OCI-M1 (cell line): ENCODE results near the gene PMM1.
A peak's percentile ranks its signal among the peaks of the same experiment; 100 is the strongest.
"Not testable (repeated sequence)": the region's sequence is repeated elsewhere in the genome, so short reads cannot be mapped to it uniquely, and the experiment has no call there.

Experiments used
- DNase-seq: peaks from one replicate; lab custom pipeline; 2025; lab: John Stamatoyannopoulos, UW

The PMM1 gene

GRCh38 chr22:41589391-41590241, at the start of gene PMM1:
PMM1 (minus strand) TSS chr22:41589840; CDS start chr22:41589805, 35 bp downstream.
- peak; percentile 100 for DNase-seq

GRCh38 chr22:41638748-41639147, 49.1 kb upstream of the PMM1 start:
- DNase-seq = no peak

GRCh38 chr22:41638124-41638523, 48.5 kb upstream of the PMM1 start:
- DNase-seq = no peak

GRCh38 chr22:41637623-41638022, 48.0 kb upstream of the PMM1 start:
- not testable (repeated sequence) for DNase-seq

- DNase-seq = no peak
Observed at GRCh38 chr22:41636467-41636866, 46.8 kb upstream of the PMM1 start.

- not testable (repeated sequence) for DNase-seq
Observed at GRCh38 chr22:41634610-41635009, 45.0 kb upstream of the PMM1 start.

- DNase-seq = not testable (repeated sequence)
Observed at GRCh38 chr22:41631615-41632014, 42.0 kb upstream of the PMM1 start.

GRCh38 chr22:41631115-41631514, 41.5 kb upstream of the PMM1 start:
- not testable (repeated sequence) for DNase-seq

- no peak for DNase-seq
Observed at GRCh38 chr22:41625577-41625976, 35.9 kb upstream of the PMM1 start.

GRCh38 chr22:41621911-41622179, 32.2 kb upstream of the PMM1 start:
- no peak for DNase-seq

- DNase-seq = peak; percentile 99
Observed at GRCh38 chr22:41621099-41621910, 31.7 kb upstream of the PMM1 start, which contains the start of gene XRCC6. XRCC6 (plus strand) TSS chr22:41621295; CDS start chr22:41622005, 710 bp downstream.

GRCh38 chr22:41620589-41621098, 31.0 kb upstream of the PMM1 start, which contains the start of gene DESI1:
DESI1 (minus strand) TSS chr22:41621043; CDS start chr22:41620839, 204 bp downstream.
- DNase-seq = no peak

- peak; percentile 52 for DNase-seq
Observed at GRCh38 chr22:41619979-41620588, 30.4 kb upstream of the PMM1 start.

- no peak for DNase-seq
Observed at GRCh38 chr22:41613456-41613855, 23.8 kb upstream of the PMM1 start.

- no peak for DNase-seq
Observed at GRCh38 chr22:41612603-41613306, 23.1 kb upstream of the PMM1 start.

- DNase-seq = no peak
Observed at GRCh38 chr22:41608386-41608785, 18.7 kb upstream of the PMM1 start.

GRCh38 chr22:41603873-41604332, 14.3 kb upstream of the PMM1 start:
- DNase-seq = peak; percentile 98

- no peak for DNase-seq
Observed at GRCh38 chr22:41600976-41601375, 11.3 kb upstream of the PMM1 start.

GRCh38 chr22:41598891-41599635, 9.4 kb upstream of the PMM1 start:
- DNase-seq = no peak

- no peak for DNase-seq
Observed at GRCh38 chr22:41598081-41598480, 8.4 kb upstream of the PMM1 start.

GRCh38 chr22:41597635-41597953, 8.0 kb upstream of the PMM1 start:
- peak; percentile 42 for DNase-seq
